NCI-H1436 treated with DMSO at 0.1 percent for 48 hours (cell line): Measurements from ENCODE around the gene FCN3.

ENCODE experiments used
- DNase-seq: peaks from one replicate; lab custom pipeline; 2025; lab: John Stamatoyannopoulos, UW

The FCN3 gene

GRCh38 chr1:27341525-27342252 lies 32.9 kb downstream of the FCN3 start, which contains the start of gene SYTL1:
Gene SYTL1, plus strand, starts transcription at chr1:27342022. Its CDS starts 3,313 bp downstream, at chr1:27345335.
- DNase-seq: no peak

GRCh38 chr1:27339213-27339612 lies 35.4 kb downstream of the FCN3 start:
- no peak for DNase-seq

GRCh38 chr1:27338751-27339150 lies 35.9 kb downstream of the FCN3 start:
- DNase-seq: no peak

DNA sequence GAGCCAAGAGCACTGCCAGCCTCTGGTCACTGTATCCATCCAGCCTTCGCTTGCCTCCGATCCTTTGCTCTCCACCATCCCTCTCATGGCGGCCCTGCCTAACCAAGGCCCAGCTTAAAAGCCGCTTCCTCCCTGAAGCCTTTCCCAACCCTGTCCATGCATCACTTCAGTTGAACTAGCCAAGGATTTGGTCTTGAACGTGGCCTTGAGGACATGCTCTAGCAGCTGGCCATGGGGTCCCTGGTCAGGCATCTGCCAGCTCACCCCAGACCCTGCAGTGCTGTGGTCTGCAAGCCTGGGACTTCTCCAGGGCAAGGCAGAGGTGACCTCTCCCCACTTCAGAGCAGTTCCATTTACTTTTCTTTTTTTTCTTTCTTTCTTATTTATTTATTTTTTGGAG lies 37.9 kb downstream of the FCN3 start:
- no peak for DNase-seq

DNA sequence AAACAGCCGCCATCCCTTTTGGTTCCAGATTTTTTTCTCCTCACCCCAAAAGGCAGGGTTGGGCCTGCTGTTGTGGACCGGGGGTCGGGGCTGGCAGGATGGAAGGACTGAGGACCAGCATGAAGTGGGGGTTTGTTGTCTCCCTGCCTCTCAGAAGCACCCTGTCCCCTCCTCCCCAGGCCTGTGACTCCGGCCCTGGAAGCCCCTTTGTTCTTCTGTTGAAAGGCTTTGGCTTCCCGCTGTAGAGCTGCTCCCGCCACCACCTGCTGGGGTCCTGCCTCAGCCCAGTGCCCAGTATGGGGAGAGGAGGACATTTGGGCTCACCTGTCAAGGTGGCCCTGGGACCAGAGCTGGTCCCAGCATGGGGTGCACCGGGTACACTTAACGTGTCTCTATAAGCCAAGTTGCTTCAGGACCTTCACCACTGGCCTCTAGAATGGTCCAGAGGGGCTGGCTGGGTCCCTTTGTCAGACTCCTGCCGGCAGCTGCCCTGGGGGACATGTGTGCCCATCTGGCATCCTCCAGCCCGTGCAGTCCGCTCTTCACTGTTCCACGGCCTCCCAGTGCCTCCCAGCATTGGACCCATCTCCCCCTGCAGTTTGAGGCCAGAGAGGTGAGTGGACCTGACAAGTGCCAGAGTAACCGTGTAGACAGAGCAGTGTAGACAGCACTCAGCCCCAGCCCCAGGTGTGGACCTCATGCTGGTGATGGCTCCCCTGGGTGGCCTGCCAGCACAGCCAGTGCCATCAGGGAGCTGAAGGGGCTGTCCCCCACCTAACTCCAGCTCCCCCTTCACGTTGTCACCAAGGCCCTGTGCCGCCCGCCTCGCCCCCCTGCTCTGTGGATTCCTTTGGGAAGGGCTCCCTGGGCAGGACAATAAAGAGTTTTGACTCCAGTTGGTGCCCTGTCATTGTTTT lies 38.9 kb downstream of the FCN3 start:
- no peak for DNase-seq

GRCh38 chr1:27333717-27334279 lies 40.8 kb downstream of the FCN3 start:
- no peak for DNase-seq

- DNase-seq: no peak
Measured at GRCh38 chr1:27332536-27333281, 41.9 kb downstream of the FCN3 start.

DNA sequence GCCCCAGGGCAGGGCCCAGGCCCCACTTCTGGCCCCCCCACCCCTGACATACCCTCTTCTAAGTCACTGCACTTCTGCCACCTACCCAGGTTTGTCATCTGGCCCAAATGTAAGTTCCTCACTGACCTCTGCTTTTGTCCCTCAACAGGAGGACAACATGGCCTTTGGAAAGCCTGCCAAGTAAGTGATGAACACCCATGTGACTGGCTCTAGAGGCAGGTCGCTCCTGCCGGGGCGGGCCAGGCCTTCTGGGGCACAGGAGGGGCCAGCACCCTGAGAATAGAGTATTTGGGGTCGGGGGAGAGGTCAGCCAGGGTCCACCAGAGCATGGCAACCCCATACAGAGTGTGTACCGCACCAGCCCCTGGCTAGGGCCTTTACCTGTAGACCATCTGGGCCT lies 42.7 kb downstream of the FCN3 start:
- DNase-seq: no peak

DNA sequence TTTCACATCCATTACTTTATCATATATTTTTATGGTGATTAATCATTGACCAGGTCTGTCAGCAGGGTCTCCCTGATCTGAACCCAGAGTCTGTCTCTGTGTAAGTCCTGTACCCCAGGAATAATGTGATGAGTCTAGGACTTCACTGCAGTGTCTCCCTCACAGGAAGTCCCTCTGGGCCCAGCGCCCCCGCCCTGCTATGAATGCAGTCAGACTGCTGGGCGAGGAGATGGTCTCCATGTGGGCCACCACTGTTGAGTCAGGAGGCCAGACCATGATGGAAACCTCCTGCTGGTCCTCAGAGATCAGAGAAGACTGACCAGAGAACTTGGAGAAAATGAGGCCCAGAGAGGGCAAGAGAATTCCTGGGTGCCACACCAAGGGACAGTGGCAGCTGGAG lies 43.2 kb downstream of the FCN3 start:
- no peak for DNase-seq

DNA sequence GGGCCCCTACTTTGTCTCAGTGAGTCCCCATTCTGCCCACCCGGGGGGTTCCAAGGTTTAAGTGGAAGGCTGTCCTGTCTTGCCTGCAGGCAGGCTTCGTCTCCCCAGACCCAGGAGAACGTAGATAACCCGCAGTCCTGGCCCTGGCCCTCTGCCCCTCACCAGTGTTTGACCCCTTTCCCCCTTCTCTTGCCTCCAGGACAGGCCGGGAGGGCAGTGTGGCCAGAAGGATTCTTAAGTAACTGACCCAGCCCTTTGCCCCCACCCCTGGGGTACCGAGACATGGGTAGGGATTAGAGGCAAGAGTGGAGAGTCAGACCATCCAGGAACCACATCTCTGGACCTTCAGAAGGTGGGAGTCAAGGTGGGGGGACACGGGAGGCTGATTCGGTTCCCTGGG lies 43.8 kb downstream of the FCN3 start:
- no peak for DNase-seq

DNA sequence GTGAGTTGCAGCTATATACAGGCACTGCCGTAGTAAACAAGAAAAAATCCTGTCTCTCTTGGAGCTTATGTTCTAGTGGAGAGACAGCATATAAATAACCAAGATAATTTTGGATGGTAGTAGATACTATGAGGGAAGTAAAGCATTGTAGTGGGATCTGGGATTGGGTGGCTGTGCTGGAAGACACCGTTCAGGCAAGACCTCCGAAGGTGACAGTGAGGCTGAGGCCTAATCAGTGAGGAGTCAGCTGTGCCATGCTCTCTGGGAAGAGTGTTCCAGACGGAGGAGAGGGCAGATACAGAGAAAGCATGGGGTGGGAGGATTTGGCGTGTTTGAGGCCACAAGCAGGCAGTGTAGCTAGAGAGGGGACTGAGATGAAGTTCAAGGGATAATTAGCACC lies 46.7 kb downstream of the FCN3 start:
- no peak for DNase-seq

- DNase-seq: no peak
Measured at GRCh38 chr1:27325286-27325685, 49.3 kb downstream of the FCN3 start.

- DNase-seq: no peak
Measured at GRCh38 chr1:27322569-27323240, 51.9 kb downstream of the FCN3 start.

GRCh38 chr1:27321813-27322568 lies 52.6 kb downstream of the FCN3 start, which contains the start of gene TMEM222:
Gene TMEM222, plus strand, starts transcription at chr1:27322163. Its CDS starts 35 bp downstream, at chr1:27322198.
- peak; percentile 69 for DNase-seq
